ENCODE results near the gene DMAC1.
A peak's percentile ranks its signal among the peaks of the same experiment; 100 is the strongest.

The DMAC1 gene

DNA sequence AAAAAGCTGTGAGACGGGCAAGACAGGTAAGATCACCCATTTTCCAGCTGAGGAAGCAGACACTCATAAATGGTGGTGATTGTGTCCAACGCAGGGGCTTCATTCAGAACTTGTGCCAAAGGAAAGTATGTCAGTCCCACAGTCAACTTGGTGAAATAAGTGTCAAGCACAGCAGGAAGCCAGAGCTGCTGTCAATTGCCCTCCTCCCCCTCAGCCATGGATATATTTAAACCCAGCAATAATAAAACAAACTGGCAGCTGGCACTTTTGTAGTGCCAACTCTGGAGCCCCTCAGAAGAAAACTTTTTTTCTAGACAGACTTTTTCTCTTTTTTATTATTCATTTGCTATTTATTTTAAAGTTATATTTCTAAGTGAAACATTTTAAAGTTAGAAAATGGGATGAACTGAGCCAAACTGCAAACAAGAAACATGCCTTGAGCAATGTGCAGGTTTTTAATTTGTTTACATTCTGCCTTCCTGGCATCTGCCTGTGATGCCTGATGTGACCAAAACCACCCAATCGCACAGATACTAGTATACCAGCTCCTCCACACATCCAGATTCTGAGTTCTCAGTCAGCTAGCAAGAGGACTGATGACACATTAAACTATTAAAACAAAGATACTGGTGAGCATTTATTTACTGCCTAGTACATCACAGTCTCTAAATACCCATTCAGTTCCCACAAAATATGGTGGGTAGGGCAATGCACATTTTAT is 17.0 kb downstream of the DMAC1 start:
- no peak for DNase-seq (ENCODE audit: low read depth)

GRCh38 chr9:7780261-7780988 is 19.2 kb downstream of the DMAC1 start:
- DNase-seq (ENCODE audit: low read depth): peak; percentile 39

- no peak for DNase-seq (ENCODE audit: low read depth)
Observed at GRCh38 chr9:7778851-7779600, 20.6 kb downstream of the DMAC1 start.

GRCh38 chr9:7777771-7778170 is 21.8 kb downstream of the DMAC1 start:
- DNase-seq (ENCODE audit: low read depth): no peak

- no peak for DNase-seq (ENCODE audit: low read depth)
Observed at GRCh38 chr9:7770111-7770510, 29.5 kb downstream of the DMAC1 start.

- DNase-seq (ENCODE audit: low read depth): no peak
Observed at GRCh38 chr9:7762600-7762999, 37.0 kb downstream of the DMAC1 start.

DNA sequence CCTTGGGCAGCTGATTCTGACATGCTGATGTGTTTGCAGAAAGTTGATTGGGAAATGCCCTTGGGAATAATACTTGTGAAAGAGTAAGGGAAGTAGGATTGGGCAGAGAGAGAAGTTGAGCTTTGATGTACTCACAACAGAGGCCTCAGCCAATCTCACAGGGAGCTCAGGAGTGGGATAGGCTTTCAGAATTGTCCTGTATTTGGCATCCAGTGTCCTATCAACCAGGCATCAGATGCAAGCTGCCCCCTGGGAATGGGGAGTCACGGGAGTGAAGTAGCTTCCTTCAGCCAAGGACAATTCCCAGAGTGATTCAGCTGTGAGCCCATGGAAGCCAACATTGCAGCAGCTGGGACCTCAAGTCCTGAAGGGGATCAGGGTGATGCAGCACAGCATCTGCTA is 39.6 kb downstream of the DMAC1 start:
- no peak for DNase-seq (ENCODE audit: low read depth)

- no peak for DNase-seq (ENCODE audit: low read depth)
Observed at GRCh38 chr9:7756088-7756487, 43.5 kb downstream of the DMAC1 start.

- no peak for DNase-seq (ENCODE audit: low read depth)
Observed at GRCh38 chr9:7752481-7752880, 47.1 kb downstream of the DMAC1 start.
